HEK293 (cell line): ENCODE measurements around the gene GPR161.

Experiments
- CTCF ChIP-seq: fragments of 450-650 bp; formaldehyde crosslinking; IDR thresholded peaks from 2 replicates; pipeline ENCODE4 v1.5.1; 2016; ENCODE audit warnings: missing biosample characterization, missing genetic modification characterization
- ZBTB1 ChIP-seq: fragments of 450-650 bp; formaldehyde crosslinking; IDR thresholded peaks from 2 replicates; pipeline ENCODE4 v1.5.1; 2016; ENCODE audit warnings: missing biosample characterization, missing genetic modification characterization
- ZNF184 ChIP-seq: fragments of 450-650 bp; IDR thresholded peaks from 2 replicates; pipeline ENCODE4 v1.5.1; 2018; ENCODE audit warnings: missing biosample characterization, mild to moderate bottlenecking, missing genetic modification characterization

GRCh38 chr1:168090395-168090794 lies 46.3 kb downstream of the GPR161 start:
- TF ChIP-seq CTCF (tag by site-specific recombination): no peak
- no peak for TF ChIP-seq ZNF184 (tag by site-specific recombination)
- no peak for TF ChIP-seq ZBTB1
